Limb (tissue), 2 donors: ENCODE measurements around the gene OGDH.
A peak's percentile ranks its signal among the peaks of the same experiment; 100 is the strongest.

Source experiments
- DNase-seq, 2 donors: peaks; one replicate each; pipeline ENCODE4 v3.0.0-alpha.2; 2016; ENCODE audit errors: extremely low spot score in 2 of 2

The OGDH gene

DNA sequence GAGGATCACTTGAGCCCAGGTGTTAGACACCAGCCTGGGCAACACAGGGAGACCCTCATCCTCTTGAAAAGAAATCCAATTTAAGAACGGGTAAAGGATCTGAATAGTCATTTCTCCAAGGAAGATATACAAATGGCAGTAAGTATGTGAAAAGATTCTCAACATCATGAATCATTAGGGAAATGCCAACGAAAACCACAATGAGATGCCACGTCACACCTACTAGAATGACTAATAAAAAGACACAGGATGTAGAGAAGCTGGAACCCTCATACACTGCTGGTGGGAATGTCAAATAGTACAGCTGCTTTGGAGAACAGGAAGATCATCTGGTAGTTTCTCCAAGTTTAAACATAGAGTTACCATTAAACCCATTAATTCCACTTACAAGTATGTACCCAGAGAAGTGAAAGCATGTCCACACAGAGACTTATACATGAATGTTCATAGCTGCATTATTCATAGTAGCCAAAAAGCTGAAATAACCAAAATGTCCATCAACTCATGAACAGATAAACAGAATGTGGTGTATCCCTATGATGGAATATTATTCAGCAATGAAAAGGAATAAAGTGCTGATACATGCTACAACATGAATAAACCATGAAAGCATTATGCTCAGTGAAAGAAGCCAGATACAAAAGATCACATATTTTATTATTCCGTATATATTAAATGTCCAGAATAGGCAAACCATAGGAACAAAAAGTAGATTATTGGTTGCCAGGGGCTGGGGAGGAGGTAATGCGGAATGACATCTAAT lies 129.2 kb downstream of the OGDH start:
- DNase-seq, result no peak

DNA sequence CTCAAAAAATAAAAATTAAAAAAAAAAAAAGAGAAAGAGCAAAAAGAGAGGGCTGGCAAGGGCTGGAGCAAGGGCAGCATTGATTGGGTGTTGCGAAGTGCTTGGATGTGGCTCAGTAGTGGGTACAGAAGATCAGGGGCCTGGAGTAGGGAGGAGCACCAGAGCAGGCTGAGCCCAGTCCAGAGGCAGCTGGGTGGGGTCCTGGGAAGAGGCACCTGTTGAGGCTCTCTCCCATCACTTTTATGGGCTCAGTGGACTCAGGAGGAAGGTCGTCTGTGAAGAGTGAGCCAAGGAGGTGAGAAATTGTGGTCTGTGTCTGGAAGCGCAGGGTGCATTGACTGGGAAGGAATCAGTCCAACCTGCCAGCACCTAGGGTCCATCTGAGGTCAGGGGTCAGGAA lies 130.5 kb downstream of the OGDH start:
- DNase-seq, result no peak

DNA sequence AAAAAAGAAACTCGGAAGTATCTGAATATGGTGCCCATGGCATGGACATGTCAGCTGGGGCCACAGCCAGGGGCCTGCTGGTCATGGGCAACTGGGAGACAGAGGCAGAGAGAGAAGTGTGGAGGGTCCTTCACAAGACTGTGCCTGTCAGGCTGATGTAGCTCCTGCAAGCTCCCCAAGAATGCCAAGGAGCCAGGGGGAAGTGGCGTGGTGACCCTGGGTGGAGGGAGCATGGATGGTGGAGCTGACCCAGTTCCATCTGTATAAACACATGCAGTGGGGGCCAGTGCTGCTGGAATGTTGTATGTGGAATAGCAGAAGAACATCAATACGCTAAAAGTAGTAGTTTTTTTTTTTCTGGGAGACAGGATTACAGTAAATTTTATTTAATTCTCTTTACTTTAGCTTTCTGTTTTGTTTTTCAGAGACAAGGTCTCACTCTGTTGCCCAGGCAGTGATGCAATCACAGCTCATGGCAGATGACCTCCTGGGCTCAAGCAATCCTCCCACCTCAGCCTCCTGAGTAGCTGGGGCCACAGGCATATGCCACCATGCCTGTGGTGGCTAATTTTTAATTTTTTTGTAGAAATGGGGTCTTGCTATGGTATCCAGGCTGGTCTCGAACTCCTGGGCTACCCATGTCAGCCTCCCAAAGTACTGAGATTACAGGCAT lies 131.8 kb downstream of the OGDH start:
- no peak for DNase-seq

DNA sequence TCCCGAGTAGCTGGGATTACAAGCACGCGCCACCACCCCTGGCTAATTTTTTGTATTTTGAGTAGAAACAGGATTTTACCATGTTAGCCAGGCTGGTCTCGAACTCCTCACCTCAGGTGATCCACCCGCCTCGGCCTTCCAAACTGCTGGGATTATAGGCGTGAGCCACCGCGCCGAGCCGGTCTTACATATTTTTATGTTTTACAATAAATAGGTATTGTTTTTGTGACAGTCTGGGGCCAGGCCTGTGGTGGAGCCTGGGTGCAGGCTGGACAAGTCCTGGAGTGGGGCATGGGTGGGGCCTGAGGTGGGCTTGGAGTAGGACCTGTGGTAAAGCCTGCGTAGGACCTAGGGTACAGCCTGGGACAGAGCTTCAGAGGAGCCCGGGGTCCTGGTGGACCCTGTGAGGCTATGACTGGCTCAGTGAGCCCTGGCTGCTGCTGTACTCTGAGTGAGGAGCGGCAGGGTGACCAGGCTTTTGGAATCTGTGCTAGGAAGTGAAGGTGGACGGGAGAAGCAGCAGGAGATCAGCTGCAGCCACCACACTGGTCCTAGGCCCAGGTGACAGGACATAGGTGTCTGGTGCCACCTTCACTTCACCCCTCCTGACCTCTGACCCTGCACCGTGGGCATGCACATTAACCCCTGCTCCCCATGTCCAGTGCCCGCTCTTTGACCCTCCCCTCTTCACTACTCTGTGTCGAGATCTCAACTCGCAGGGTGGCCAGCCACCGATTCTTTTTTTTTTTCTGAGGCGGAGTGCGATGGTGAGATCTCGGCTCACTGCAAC lies 132.6 kb downstream of the OGDH start:
- DNase-seq, result no peak

DNA sequence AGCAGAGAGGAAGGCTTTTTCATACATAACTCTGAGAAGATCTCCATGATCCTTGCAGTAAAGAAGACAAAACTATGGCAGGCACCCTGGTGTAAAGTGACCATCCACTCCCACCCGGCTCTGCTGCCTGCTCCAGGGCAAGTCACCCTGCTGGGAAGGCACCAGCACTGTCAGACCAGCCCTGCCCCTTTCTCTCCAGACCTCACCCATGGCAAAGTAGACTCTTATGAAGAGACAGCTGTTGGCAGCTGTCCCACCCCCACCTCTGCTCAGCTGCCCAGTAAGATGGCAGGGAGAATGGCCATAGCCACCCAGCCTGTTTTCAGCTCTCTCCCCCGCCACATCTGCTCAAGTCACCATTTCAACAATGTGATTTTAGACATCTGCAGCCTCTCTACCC lies 133.6 kb downstream of the OGDH start:
- no peak for DNase-seq

DNA sequence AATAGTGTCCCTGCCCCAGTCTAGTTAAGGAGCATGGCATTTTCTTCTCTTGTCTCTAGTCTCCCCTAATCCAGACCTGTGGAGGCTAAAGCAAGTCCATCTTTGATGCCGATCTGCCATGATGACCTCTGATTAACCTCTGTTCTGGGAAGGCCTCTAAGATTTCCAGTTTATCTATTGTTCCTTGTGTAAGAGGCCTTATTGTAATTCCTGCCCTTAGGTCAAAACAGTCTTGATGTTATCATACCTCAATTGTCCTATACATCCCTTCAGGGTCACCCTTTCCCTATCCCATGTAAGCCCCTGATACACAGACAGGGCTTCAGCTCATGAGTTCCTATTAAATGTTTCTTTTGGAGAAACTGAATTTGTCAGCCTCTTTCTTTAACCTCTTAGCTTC lies 137.3 kb downstream of the OGDH start:
- no peak for DNase-seq

DNA sequence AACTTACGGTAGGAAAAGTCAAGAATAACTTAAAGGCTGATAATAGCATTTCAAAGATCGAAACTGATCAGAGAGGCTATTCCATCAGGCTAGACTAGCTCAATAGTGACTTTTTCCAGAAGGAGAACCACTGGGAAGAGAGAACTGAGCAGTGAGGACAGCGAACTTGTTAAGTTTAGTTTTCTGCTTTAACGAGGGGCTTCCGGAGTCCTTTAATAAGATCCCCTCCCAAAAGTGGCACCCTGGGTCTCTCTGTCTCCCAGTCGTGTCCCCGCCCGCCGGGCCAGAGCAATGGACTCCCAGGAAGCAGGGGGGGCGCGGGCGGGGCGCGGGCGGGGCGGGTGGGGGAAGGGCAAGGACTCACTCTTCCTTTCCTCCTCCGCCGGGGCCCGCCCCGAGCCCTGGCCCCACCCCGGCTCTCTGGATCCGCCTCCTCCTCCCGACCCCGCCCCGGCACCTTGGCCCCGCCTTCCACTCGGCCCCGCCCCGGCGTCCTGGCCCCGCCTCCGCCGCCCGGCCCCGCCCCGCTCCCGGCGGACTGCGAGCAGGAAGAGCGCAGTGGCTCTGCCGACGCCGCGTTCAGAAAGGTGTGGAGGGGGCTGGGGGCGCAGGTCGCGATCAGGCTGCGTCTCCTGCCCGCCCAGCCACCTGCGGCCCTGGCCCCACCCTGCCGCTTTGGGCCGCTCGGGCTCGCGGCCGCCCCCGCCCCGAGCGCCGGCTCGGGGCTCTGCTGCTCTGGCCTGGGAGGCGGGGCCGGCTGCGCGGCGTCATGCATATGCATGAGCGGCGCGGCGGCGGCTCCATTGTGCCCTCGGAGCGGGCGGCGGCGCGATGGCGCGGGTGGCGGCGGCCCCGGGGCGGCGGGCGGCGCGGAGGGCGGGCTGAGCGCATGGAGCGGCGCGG lies 141.9 kb downstream of the OGDH start, which contains the start of gene ZMIZ2:
TSS of gene ZMIZ2 (plus strand) at position 803 of the 903 bp plus-strand sequence. CDS start 7,403 bp downstream, outside the sequence.
- DNase-seq, result peak; percentile 85 to 98

DNA sequence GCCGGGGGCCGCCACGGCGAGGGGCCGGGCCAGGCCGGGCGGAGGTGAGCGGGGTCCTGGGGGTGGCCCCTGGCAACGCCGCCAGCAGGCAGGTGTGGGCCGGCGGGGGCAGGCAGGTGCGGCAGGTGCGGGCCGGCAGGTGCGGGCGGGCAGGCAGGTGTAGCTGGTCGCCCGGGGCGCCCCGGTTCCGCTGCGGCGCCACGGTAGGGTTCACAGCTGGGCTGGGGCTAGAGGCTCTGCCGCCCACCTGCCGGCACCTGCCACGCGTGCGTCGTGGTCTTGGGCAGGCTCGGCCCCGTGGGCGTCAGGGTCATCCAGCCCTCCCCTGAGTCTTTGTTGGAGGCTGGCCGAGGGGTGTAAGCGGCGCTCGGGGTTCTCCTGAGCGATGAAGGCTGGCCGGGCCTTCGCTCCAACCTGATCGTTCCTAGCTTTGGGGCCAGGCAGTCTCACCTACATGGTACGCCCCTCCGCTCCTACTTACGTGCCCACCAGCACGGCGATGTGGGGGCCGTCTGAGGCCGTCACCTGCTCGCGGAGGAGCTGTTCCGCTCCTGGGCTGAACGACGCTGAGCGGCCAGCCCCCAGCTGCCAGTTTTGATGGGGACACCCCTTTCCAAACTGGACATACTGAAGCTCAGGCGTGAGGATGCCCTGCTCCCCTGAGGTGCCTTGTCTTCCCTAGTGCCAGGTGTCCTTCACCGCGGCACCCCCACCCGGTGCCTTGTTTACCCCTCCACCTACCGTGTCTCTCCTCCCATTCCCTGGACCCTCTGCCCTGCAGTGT lies 142.7 kb downstream of the OGDH start:
- DNase-seq, result no peak

DNA sequence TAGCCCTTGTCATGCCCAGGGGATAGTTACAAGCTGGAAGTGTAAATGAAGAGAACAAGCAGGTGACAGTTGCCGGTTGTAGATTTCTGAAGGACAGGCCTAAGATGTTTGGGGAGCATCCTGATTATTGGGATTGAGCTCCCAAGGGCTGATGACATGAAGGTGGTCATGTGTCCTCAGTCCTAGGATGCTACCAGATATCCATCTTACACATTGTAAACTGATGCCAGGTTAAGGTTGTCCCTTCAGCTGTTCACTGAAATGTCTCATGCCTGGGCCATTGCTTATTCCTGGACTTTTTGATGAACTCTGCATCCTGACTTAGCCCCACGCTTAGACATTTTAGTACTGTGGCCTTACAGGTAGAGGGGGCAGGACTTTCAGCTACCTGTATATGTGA lies 143.6 kb downstream of the OGDH start:
- no peak for DNase-seq

DNA sequence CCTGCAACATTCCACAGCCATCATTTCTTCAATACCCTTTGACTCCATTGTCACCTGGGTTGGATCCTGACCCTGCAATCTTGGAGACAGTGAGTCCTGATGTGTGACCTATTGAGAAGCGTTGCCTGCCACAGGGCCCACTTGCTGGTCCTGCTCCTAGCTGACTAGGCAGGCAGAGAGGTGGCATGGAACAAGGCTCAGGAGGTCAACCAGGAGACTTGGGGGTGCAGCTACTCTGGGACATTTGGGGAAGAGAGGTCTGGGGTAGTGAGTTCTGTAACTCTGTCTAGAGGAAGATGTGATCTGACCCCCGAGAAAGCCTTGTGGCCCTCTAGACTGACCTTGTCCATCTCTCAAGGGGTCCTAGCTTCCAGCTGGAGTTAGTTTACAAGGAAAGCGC lies 144.0 kb downstream of the OGDH start:
- no peak for DNase-seq

DNA sequence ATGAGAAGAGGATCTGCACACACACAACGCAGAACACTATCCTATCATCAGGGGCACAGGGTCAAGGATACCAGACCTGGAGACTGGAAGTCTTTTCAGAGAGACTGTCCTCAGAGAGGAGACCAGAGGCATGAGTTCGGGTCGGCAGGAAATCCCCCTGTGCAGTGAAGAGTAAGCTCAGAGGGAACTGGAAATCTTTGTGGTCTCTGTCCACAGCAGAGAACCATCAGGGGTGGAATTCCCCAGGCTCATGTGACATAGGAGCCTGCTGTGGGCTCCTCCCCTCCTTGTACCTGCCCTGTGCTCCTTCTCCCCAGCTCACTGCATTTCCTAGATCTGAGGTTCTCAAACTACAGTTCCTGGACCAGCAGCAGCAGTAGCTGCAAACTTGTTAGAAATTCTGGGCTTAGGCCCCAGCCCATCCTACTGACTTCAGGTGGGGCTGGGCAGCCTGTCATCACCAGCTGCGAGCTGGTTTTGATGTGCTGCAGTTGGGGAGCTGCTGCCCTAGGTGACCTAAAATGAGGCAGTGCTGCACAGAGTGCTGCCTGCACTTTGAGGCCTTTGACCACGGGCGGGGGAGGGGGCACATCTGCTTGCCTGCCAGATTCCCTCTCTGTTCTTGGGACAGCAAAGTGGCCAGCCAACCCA lies 144.6 kb downstream of the OGDH start:
- DNase-seq, result no peak

DNA sequence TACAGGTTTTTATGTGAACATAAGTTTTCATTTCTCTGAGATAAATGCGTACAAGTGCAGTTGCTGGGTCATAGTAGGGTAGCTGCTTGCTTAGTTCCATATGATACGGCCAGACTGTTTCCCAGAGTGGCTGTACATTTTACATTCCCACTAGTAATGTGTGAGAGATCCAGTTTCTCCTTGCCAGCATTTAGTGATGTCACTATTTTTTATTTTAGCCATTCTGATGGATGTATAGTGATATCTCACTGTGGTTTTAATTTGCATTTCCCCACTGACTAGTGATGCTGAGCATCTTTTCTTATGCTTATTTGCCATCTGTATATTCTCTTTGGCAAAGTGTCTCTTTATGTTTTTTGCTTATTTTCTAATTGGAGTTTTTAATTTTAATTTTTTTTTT lies 146.4 kb downstream of the OGDH start:
- no peak for DNase-seq

DNA sequence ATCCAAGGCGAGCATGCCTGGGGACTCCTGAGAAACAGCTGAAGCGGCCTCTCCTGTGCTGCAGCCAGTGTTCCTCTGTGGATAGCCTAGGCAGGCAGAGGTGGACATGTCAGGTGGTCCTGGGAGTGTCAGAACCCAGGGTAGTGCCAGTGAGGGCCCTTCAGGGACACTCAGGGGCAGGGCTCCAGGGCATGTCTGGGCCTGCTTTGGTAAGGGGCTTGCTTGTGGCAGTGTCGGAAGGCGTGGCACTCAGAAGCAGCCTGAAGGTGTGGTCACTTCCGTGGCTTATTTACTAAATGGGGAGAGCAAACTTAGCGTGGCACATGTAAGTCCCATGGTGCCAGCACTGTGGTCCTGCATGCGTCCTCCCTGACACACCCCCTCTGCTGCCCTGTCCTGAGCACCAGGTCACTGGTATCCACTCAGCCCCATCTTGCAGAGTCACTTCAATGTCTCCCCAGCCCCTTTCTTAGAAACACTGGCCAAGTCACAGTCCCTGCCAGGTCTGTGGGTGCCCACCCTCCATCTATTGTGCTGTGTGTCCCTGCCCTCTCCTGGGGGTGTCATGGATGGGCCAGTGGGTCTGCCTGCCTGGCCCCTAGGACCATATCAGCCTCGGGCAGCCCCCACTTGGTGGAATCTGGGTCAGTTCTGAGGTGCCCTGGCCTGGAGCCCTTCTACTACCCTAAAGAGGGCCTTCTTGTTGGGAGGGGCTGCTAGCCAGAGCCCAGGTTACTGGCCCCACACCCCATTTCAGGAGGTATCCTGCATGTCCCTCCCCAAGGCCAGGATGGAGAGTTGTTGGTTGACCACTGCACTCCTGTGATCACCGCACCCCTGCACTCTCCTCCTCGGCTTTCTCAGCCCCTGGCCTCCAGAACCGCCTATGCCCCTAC lies 148.6 kb downstream of the OGDH start:
- no peak for DNase-seq

DNA sequence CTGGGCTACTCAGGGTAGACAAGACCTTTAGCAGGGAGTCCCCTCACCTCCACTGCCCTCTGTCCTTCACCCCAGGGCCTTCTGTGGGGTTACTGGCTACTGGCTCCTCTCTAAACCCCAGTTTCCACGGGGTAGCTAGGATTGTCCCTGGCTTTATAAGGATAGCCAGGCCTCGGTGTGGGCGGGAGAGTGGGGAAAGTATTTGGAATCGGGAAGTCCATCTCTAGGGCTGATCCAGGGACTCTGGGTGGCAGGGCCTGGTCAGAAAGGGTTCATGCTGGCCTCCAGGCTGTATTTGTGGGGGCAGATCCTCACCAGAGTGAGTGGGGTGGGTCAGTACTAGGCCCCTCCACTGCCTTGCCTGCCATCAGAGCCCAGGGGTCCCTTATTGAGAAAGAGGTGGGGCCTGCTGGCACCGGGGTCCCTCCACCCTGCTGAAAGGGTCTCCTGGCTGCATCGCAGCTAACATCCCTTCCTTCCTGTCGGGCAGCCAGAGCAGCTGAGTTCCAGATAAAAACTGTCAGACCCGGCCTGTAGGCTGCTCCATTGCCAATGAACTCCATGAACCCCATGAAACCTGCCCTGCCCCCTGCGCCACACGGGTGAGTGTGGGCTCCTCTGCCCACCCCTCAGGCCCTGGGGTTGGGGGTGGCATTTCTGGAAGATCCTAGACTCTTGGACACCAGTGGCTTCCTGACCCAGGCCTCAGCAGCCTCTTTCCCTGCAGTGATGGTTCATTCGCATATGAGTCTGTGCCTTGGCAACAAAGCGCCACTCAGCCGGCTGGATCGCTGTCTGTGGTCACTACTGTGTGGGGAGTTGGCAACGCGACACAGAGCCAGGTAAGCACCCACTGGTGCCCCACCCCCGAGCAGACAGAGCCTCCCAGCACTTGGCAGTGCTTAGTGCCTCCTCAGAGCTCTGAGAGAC lies 149.5 kb downstream of the OGDH start:
- DNase-seq, result no peak

DNA sequence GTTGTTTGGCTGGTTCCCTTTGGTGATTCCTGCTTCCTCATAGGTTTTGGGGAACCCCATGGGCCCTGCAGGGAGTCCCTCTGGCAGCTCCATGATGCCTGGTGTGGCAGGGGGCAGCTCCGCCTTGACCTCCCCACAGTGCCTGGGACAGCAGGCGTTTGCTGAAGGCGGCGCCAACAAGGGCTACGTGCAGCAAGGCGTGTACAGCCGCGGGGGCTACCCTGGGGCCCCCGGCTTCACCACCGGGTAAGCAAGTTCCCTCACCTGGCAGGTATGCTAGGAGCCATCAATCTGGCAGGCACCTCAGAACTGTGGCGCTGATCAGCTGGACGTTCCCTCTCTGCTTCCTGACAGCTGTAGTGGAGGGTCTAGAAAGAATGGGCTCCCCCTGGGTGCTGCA lies 150.5 kb downstream of the OGDH start:
- DNase-seq, result no peak

DNA sequence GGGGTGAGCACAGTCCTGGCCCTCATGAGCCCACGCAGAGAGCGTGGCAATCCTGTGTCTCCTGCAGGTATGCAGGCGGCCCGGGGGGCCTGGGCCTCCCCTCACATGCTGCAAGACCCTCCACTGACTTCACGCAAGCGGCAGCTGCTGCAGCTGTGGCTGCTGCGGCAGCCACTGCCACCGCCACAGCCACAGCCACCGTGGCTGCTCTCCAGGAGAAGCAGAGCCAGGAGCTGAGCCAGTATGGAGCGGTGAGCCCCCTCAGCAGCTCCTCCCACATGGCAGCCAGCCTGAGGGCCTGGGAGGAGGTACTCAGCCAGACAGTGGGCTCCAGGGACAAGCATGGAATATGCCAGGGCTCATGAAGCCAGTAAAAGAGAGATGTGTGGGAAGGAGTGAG lies 150.9 kb downstream of the OGDH start:
- peak; percentile 80 to 81 for DNase-seq

DNA sequence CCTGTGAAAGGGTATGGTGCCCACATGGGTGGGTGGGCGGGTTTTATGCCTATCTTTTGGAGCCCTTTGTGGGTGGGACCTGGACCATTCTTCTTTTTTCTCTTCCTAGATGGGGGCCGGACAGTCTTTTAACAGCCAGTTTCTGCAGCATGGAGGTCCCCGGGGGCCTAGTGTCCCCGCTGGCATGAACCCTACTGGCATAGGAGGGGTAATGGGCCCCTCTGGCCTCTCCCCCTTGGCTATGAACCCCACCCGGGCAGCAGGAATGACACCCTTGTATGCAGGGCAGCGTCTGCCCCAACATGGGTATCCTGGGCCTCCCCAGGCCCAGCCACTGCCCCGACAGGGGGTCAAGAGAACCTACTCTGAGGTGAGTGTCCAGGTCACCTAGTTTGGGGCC lies 151.3 kb downstream of the OGDH start:
- no peak for DNase-seq
